Measurements from ENCODE around the gene BAHCC1.

The BAHCC1 gene

DNA sequence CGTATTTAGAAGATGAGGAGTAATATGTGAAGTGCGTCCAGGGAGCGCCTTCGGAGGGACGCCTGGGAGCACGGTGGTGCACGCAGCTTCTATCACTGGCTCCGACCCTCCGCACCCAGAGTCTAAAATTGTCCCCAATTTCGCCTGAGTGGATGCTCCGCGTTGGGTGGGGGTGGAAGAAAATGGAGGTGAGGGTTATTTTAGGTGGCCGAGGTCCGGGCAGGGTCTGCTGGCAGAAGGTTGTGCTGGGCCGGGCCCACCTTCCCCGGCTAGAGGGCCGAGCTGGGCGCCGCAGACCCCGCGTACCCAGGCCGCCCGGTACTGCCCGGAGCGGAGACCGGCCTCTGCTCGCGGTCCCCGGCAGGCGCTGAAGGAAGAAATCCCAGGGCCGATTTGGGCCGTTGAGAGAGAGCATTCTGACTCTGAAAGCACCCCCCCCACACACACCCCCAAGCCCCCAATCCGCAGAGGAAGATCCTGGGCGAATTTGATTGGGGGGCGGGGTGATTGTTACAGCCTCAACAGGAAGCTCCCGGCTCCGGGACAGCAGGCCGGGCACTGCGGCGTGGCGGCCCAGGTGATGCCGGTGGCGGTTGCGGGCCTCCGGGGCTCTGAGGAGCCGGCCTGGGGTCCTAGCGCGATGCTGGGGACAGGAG is 3.0 kb downstream of the BAHCC1 start:
- DNase-seq (ENCODE audit: low spot score), result no peak

DNA sequence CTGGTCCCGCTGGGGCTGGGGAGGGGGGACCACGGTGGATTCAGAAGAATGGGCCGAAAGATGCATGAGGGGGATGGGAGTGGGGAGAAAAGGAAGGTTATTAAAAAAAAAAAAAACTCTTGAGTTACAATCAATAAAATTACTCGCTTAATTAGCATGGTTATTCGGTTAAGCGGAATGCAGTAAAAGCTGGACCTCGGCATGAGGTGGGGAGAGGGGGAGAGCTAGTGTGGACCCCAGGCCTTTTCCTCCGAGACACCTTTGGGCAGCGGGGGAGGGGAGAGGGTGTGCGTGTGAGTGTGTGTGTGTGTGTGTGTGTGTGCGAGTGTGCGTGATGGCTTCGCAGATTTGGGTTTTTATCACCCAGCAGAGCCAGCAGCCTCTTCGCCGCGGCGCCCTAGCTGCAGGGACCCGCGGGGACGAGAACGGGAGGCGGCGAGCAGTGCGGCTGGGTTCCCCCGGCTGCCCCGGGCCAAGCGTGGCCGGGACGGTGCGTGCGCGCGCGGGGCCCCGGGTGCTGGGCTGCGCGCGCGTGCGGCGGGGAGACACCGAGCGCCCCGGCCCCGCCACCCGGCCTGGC is 3.7 kb downstream of the BAHCC1 start:
- DNase-seq (ENCODE audit: low spot score), result no peak

DNA sequence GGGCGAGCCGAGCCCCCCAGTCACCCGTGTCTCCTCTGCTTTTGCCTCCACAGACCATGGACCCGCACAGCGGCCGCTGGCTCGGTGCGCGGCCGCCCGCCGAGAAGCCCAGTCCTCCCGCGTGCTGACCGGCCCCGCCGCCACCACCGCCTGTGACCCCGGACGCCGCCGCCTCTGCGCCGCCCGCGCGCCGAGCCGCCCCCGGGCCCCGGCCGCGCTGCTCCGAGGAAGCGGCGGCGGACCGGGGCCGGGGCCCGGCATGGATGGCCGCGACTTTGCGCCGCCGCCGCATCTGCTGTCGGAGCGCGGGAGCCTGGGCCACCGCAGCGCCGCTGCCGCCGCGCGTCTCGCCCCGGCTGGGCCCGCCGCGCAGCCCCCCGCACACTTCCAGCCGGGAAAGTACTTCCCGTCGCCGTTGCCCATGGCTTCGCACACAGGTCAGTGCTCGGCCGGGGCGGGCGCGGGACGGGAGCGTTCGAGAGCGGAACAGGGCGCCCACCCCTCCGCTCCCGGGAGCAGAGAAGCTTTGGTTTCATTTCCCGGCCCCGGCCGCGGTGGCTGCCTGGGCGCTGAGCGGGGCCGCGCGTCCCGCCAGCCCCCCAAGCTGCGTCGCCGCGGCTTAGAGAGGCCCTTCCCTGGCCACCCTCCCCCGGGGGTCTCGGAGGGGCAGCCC is 4.4 kb downstream of the BAHCC1 start:
- DNase-seq (ENCODE audit: low spot score), result no peak

DNA sequence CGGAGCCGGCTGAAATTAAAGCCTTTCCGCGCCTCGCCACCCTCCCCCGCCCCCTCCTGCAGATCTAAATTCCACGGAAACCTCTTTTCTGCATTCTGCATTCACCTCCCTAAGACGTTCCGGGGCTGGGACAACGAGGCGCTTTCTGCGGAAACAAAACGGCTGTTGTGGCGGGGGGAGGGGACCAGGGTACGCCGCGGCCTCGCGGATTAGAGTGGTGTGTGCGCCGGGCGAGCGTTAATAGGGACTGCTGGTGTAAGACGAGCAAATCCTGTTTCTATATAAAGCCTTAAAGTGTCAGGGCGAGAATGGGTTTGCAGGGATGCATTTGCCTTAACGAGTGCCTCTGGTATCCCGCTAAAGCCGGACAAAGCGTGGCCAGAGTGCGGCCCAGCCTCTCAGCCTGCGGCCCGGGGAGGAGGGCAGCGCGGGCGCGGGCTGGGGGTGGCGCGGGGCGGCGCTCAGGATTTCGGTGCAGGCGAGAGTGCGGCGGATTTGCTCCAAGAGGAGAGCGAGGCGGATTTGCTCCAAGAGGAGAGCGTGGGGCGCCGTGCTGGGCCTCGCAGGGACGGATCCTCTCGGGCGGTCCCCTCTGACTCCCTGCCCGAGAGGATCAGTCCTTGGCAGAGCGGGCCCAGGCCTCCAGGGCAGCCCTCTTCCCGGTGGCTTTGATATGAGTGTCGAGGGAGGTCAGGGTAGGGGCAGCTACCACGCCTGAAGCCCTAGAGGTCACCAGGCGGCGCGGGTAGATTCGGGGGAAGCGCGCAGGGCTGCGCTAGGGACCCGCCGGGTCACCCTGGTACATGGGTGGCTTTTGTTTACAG is 5.1 kb downstream of the BAHCC1 start:
- no peak for DNase-seq (ENCODE audit: low spot score)

DNA sequence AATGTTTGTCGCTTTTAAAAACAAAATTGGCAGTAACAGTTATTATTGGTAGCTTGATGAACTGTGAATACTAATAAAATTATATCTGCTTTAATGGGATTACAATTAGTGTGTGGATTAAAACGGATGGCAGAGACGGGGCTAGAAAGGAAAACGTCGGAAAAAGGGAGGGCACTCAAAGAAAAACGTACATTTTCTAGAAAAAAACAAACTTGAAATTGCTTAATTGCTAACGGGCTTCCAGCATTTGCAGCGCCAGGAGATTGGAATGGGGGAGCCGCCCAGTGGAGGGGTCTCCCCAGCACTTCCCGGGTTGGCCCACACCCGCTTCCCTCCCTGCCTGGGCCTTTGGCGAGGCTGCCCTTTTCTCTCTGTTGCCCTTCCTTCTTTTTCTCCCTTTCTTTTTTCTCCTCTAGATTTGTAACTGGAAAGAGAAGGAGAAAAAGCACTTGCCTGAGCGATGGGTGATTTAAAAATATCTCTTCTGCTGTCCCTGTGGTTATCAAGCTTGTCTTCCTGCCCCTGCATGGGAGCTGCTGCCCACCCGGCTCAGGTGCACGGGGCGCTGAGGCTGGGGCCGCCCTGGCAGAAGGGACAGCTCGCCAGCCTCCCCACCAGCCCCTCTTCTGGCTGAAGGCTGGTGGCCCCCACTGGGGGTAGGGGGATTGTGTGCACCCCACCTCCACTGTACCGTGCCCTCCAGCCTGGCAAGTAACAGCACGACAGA is 5.9 kb downstream of the BAHCC1 start:
- no peak for DNase-seq (ENCODE audit: low spot score)

DNA sequence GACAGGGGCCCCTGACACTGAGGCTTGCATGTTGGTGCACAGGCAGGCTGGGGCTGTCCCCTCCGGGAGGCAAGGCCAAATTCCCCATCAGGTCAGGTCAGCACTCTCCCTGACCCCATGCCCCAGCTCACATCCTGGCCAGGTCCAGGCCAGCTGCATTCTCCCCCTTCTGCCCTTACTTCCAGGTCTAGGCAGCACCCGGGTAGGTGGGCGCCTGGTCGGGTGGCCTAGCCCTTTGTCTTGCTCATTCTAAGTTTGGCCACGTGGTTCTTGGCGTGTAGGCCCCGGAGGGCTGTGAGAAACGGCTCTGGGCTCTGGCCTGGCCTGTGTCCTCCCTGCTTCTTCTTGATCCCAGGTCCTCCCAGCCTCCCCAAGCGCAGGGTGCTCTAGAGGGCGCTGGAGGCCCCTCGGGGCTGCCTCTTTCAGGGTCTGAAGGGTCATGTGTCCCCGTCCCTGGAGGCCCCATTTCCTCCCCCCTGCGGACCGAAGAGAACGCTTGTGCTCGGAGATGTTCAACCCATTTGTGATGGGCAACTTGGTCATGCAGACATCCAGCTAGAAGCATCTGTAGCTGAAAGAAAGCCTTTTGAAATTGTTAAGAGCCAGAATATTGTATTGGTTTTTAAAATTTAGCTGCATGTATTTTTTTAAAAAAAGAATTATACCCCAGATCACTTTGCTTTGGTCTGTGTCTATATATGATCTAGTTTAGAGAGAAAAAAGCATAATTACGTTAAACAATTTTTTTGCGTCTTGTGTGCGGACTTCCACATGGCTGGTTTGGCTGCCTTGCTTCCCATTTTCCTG is 6.7 kb downstream of the BAHCC1 start:
- no peak for DNase-seq (ENCODE audit: low spot score)

DNA sequence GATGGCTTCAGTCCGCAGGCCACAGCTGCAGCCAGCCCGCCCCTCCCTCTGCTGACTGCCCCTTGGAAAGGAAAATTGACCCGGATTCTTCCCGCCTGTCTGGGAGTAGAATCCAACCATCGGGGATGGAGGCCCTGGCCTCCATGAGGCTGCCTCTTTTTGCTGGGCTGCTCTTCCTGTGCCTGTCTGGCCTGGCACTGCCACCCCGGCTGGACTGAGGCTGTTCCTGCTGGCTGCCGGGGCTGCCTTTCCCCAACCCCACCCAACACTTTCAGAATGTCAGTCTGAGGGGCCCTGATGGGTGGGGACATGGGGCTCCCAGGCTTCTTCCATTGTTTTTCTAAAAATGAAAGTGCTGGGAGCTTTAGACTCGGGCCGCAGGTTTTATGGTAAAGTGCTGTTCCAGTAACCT is 7.3 kb downstream of the BAHCC1 start:
- no peak for DNase-seq (ENCODE audit: low spot score)

DNA sequence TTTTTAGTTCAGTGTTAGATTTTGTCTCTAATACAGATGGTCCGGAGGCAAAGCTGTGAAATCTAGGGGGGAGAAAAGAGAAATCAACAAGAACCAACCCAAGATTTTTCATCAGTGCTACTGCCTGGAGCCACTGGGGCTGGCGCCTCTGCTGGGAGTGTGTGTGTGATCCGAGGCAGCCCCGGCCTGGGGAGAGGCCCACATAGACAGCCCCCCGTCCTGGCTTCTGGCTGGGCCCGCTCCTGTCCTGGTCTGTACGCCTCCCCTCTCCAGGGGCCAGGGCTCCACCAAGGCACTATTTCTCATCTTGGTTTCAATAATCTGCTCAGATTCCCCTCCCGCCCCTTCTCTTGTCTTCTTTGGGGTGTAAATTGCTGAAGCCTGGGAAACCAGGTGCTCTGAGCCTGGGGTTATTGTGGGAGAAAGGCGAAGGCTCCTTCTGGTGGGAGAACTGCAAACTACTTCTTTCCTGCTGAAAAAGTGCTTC is 7.8 kb downstream of the BAHCC1 start:
- no peak for DNase-seq (ENCODE audit: low spot score)

DNA sequence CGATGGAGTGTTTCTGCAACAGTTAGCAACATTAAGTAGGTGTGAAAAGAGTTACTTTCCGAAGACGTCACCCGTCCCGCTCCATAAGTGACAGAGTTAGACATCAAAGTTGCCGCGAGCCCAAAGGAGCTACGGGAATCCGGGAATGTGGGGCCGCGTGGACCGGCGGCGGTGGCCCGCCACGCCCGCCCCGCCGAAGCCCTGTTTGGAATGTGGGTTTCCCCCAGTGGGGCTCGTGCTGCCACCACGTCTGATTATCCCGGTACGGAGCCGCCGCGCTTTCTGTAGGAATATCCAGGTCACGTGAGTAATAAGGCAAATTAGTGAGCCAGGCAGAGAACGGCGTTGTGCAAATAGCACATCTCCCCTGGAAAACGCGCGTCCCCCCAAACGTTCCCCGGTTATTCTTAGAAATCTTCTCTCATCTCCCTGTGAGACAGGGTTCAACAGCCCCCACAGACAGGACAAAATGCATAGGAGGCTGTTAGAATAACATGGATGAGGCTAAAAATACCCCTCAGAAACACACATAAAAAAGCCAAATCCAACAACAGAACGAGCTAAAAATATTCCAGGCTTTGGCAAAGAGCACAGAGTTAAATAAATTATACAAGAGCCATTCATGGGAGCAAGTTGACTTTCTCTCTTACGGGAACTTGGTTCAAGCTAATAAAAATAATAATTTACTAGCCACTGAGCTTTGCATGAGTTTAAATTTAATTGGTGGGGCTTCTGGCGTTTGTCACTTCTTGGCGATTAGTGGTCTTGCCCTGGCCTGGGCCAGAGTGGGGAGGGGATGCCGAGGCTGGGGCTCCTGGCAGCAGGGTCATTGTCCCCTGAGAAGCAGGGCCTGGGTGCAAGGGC is 8.6 kb downstream of the BAHCC1 start:
- DNase-seq (ENCODE audit: low spot score), result no peak

DNA sequence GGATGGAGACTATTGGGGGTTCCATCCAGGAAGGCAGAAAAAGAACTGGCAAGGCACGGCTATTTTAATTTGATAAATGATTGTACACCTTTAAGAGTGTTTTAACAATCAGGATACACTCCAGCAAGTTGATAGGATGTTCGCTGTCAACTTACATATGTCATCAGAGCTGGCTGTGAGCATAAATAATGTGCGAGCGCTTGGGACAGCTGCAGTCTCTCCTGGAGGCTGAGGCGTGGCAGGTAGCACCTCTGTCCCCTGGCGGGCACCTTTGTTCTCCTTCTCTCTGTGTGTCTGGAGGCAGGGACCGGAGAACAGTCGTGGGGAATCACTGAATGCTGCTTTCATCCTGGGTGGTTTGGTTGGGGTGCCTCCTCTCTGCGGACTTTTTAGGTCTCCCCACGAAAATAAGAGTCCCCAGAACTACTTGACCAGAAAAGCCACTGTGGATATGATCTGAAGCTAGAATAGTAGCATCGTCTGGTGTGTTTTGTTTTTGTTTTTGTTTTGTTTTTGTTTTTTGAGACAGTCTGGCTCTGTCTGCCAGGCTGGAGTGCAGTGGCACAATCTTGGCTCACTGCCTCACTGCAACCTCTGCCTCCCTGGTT is 9.4 kb downstream of the BAHCC1 start:
- no peak for DNase-seq (ENCODE audit: low spot score)

DNA sequence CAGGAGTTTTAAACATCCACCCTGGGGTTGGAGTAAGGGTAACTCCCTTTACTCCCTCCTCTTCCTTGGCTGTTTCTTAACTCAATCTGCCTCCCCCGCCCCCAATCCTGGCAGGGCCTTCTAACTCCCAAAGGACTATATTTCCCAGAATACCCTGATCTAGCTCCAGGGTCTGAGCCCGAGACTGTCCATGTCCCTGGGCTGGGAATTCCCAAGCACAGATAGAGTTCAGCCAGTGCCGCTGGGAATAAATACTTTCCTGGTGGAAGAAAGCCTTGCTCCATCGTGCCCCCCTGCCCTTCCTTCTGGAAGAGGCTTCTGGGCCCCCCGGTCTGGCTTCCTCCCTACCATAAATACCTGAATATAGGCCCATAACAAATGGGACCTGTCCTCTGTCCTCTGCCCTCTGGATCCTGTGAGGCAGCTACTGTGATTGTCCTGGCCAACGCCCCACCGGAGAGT is 10.2 kb downstream of the BAHCC1 start:
- no peak for DNase-seq (ENCODE audit: low spot score)

DNA sequence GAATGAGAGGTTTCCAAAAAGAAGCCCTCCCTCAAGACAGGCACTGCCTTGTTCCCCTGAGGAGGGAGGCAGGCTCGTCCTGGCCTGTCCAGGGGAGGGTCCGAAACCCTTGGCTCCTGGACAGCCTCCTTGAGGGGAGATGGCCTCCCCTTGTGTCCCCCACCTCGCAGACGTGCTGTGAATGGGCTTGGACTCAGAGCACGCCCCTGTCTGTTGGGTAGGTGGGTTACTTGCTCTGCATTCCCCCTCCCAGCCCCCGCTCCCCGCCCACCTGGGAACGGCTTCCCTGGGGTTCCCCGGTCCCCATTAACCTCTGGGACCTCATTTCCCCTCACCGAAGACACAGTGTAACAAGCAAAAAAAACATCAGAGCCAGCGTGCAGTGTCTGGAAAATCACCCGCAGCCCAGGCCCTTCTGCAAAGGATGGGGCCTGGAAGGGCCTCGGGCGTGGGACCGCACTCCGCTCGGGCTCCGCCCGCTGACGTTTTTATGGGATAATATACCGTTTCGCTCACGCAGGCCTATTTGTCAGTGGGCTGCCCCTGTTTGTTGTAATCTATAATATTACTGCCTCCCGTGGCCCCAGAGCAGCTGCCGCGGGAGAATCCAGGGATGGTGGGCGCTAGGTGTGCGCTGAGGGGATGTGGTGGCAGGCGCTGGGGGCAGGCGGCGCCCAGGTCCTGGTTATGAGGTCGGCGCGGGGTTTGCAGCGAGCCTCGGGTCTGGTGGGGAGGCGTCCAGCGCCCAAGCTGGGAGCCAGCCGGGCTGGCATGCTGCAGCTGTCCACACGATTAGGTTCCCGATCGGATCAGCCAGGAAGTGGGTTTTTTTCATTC is 11.1 kb downstream of the BAHCC1 start:
- no peak for DNase-seq (ENCODE audit: low spot score)

DNA sequence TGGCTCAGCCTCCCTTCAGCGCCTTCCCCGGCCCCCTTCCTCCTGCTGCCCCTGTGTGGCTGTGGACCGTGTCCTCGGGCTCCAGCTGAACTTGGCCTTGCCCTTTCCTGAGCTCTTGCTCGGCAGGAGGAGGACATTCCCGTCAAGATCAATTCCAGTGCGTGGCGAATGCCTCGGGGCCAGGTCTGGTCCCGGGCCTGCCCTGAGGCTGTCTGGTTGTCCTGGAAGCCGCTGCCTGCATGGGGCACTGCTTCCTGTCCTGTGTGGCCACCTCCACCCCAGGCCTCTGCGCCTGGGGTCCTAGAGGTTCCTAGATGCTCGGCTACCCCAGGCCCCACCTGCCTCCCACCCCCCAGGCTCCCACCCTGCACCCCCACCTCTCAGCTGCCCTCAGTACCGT is 12.8 kb downstream of the BAHCC1 start:
- DNase-seq (ENCODE audit: low spot score), result no peak

DNA sequence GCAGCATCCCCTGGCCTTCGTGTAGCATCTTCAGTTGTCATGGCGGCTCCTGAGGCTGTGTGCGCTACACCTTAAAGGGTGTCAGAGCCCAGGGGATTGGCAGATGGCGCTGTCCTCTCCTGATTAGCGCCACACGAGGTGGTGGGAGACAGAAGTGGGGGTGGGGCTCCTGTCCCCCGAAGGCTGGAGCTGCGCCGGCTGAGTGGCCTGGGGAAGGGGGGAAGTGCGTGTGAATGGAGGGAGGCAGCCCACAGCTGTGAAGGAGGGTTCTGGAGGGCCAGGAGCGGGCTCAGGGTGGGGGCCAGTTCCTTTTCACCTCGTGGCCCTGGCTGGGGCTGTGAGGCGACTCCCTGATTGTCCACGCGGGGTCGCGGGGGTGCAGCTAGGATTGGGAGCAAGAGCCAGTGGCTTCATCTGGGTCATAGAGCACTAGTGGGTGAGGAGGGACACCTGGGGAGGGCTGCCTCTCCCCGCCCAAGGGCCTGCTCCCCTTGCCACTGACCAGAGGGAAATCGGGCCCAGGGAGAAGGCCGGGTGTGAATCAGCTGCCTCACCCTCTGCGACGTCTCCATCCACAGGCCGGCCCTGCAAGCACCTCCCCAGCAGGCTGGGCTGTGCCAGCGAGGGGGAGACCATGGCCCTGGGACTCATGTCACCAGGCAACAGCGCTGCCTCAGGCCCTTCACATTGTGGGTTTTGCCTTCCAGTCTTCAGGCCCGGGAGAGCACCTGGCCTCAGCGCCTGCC is 14.1 kb downstream of the BAHCC1 start:
- no peak for DNase-seq (ENCODE audit: low spot score)

DNA sequence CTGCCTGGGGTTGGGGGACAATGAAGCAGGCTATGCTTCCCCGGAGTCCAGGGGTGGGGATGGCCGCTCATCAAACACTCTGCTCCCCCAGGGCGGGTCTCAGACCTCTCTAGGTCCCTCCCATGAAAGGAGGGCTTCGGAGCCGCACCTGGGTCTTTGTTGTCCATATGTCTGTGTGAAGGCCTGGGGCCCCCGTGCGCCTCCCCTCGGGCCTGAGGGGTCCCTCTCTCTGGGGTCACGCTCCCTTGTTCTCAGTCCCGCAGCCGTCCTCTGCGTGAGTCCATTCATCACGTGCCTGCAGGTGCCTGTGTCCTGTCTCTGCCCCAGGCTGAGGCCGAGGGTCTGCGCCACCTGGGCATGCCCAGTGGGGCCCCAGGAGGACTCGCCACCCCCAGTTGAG is 15.6 kb downstream of the BAHCC1 start:
- no peak for DNase-seq (ENCODE audit: low spot score)

DNA sequence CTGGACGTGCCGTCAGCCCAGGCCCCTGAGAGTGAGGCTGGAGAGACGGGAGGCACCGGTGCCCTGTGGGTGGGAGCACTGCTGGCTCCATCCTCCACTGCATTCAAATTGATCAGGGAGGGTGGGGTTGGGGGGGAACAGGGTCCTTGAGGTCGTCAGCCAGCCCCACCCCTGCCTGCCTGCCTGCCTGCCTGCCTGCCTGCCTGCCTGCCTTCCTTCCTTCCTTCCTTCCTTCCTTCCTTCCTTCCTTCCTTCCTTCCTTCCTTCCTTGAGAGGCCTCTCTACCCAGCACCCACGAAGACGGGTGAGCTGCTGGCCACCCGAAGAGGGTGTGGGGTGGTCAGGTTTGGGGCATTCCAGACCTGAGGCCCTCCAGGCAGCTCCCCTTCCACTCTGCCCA is 16.0 kb downstream of the BAHCC1 start:
- DNase-seq (ENCODE audit: low spot score), result no peak

DNA sequence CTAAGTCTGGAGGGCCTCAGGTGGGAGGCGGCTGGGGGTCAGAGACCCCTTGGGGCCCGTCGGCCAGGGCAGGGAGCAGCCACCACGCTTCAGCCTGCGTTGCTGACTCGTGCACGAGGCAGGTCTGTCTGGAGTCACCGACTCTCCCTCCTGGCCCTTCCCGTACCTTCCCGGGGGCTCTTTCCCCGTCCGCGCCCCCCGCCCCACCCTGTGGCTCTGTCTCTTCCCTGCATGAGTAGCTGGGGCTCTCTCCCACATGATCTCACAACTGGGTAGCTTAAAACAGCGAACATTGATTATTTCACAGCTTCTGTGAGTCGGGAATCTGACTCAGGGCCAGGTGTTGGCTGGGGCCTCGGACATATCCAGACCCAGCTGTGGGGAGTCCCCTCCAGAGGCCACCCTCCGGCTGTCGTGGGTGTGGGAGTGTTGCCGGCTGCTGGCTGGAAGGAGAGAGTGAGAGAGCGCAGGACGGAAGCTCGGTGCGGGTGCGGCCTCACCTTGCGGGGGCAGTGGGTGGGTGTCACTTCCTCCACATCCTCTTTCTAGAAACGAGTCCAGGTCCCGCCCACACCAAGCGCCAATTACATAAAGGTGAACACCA is 17.3 kb downstream of the BAHCC1 start:
- no peak for DNase-seq (ENCODE audit: low spot score)

All from globus pallidus (tissue), 1 donor.